Measurements from ENCODE around the gene MXD3. TPM values are rescaled to one million over a fixed set of nuclear protein-coding genes. Genes with fewer than 3 reads are reported as not detected.
"Not testable (repeated sequence)": the region's sequence is repeated elsewhere in the genome, so short reads cannot be mapped to it uniquely, and the experiment has no call there.

Gene MXD3
- 43.1 and 87.9 TPM in 2 replicates for total RNA-seq (2014; rRNA removed)
- 15.9 TPM for polyA plus RNA-seq (2012)

- DNase-seq (ENCODE audit: low read depth): peak; percentile 95
Measured at GRCh38 chr5:177311723-177312648, at the start of gene MXD3. MXD3 (minus strand) TSS chr5:177311898; CDS start chr5:177311830, 68 bp downstream.

- not testable (repeated sequence) for DNase-seq (ENCODE audit: low read depth)
Measured at GRCh38 chr5:177360740-177361139, 49.0 kb upstream of the MXD3 start.

- DNase-seq (ENCODE audit: low read depth): no peak
Measured at GRCh38 chr5:177359860-177360259, 48.2 kb upstream of the MXD3 start.

GRCh38 chr5:177359451-177359851 lies 47.8 kb upstream of the MXD3 start:
- no peak for DNase-seq (ENCODE audit: low read depth)

GRCh38 chr5:177358370-177358819 lies 46.7 kb upstream of the MXD3 start:
- no peak for DNase-seq (ENCODE audit: low read depth)

GRCh38 chr5:177357459-177358351 lies 46.0 kb upstream of the MXD3 start, which contains the start of gene RGS14:
RGS14 (plus strand) TSS chr5:177357924; CDS start chr5:177358025, 101 bp downstream.
- DNase-seq (ENCODE audit: low read depth): no peak

- DNase-seq (ENCODE audit: low read depth): no peak
Measured at GRCh38 chr5:177357146-177357458, 45.4 kb upstream of the MXD3 start.

GRCh38 chr5:177356746-177357145 lies 45.0 kb upstream of the MXD3 start:
- no peak for DNase-seq (ENCODE audit: low read depth)

GRCh38 chr5:177355868-177356168 lies 44.1 kb upstream of the MXD3 start:
- no peak for DNase-seq (ENCODE audit: low read depth)

GRCh38 chr5:177355162-177355867 lies 43.6 kb upstream of the MXD3 start:
- no peak for DNase-seq (ENCODE audit: low read depth)

- no peak for DNase-seq (ENCODE audit: low read depth)
Measured at GRCh38 chr5:177354711-177355110, 43.0 kb upstream of the MXD3 start.

GRCh38 chr5:177354256-177354655 lies 42.6 kb upstream of the MXD3 start:
- no peak for DNase-seq (ENCODE audit: low read depth)

GRCh38 chr5:177353093-177353492 lies 41.4 kb upstream of the MXD3 start:
- DNase-seq (ENCODE audit: low read depth): no peak

GRCh38 chr5:177351392-177352329 lies 40.0 kb upstream of the MXD3 start, which contains the start of gene LMAN2:
LMAN2 (minus strand) TSS chr5:177351668; CDS start chr5:177351647, 21 bp downstream.
- peak; percentile 94 for DNase-seq (ENCODE audit: low read depth)

GRCh38 chr5:177350776-177351391 lies 39.2 kb upstream of the MXD3 start:
- no peak for DNase-seq (ENCODE audit: low read depth)

GRCh38 chr5:177349762-177350161 lies 38.1 kb upstream of the MXD3 start:
- DNase-seq (ENCODE audit: low read depth): no peak

- DNase-seq (ENCODE audit: low read depth): no peak
Measured at GRCh38 chr5:177349362-177349647, 37.6 kb upstream of the MXD3 start.

GRCh38 chr5:177347699-177348098 lies 36.0 kb upstream of the MXD3 start:
- no peak for DNase-seq (ENCODE audit: low read depth)

GRCh38 chr5:177346820-177347219 lies 35.1 kb upstream of the MXD3 start:
- no peak for DNase-seq (ENCODE audit: low read depth)

GRCh38 chr5:177344891-177345290 lies 33.2 kb upstream of the MXD3 start:
- DNase-seq (ENCODE audit: low read depth): no peak
